HUES6 (cell line): ENCODE measurements around the gene SLC44A1.

Experiments used
- H3K27ac ChIP-seq: 2 replicates; pipeline ENCODE4 v1.7.0; 2013; ENCODE audit warnings: low read depth, mild to moderate bottlenecking, low read length, inconsistent platforms
- H3K27me3 ChIP-seq: 2 replicates; pipeline ENCODE4 v1.6.1; 2013; ENCODE audit warnings: low read length; ENCODE audit not compliant: control insufficient read depth, insufficient read depth
- H3K36me3 ChIP-seq: 2 replicates; pipeline ENCODE4 v1.6.1; 2013; ENCODE audit warnings: low read length; ENCODE audit not compliant: control insufficient read depth, insufficient read depth
- H3K4me1 ChIP-seq: 2 replicates; pipeline ENCODE4 v1.6.1; 2013; ENCODE audit warnings: low read length; ENCODE audit not compliant: control insufficient read depth, insufficient read depth
- H3K4me3 ChIP-seq: 2 replicates; pipeline ENCODE4 v1.5.1; 2013; ENCODE audit warnings: low read depth, low read length
- H3K9ac ChIP-seq: one replicate; pipeline ENCODE4 v1.6.1; 2013; ENCODE audit warnings: mild to moderate bottlenecking, low read length
- H3K9me3 ChIP-seq: 2 replicates; pipeline ENCODE4 v1.6.1; 2013; ENCODE audit warnings: low read depth, low read length; ENCODE audit not compliant: control insufficient read depth, insufficient read depth

Gene SLC44A1

GRCh38 chr9:105319202-105319813 is 74.9 kb downstream of the SLC44A1 start:
- no peak overlapping the region for H3K27ac ChIP-seq
- no peak overlapping the region for H3K4me3 ChIP-seq
- H3K27me3 ChIP-seq, result no peaks in the 10 kb centered on the region
- H3K9ac ChIP-seq, result no peak overlapping the region
- no peaks in the 10 kb centered on the region for H3K9me3 ChIP-seq
- no peaks in the 10 kb centered on the region; the same call in 1 of the 2 replicates for H3K36me3 ChIP-seq
- H3K4me1 ChIP-seq, result peaks cover 6% of the 10 kb centered on the region; the same call in 1 of the 2 replicates

- Histone ChIP-seq H3K27ac (no peak overlapping the region), H3K4me3 (no peak overlapping the region), H3K4me1 (no peaks in the 10 kb centered on the region), H3K9me3 (no peaks in the 10 kb centered on the region), H3K27me3 (no peaks in the 10 kb centered on the region), H3K36me3 (no peaks in the 10 kb centered on the region; the same call in 1 of the 2 replicates), H3K9ac (no peak overlapping the region)
These were observed 76.1 kb downstream of the SLC44A1 start for GRCh38 chr9:105320568-105320967.

- H3K27ac ChIP-seq, result no peak overlapping the region
- H3K4me1 ChIP-seq, result peaks cover 6% of the 10 kb centered on the region; the same call in 1 of the 2 replicates
- no peaks in the 10 kb centered on the region for H3K9me3 ChIP-seq
- H3K36me3 ChIP-seq, result no peaks in the 10 kb centered on the region
- H3K4me3 ChIP-seq, result no peak overlapping the region
- H3K27me3 ChIP-seq, result no peaks in the 10 kb centered on the region
- H3K9ac ChIP-seq, result no peak overlapping the region
These were observed 83.8 kb downstream of the SLC44A1 start for GRCh38 chr9:105328296-105328695.

GRCh38 chr9:105328872-105329718 is 84.6 kb downstream of the SLC44A1 start:
- Histone ChIP-seq H3K9ac (no peak overlapping the region), H3K4me3 (no peak overlapping the region), H3K4me1 (peaks cover 6% of the 10 kb centered on the region; the same call in 1 of the 2 replicates), H3K36me3 (no peaks in the 10 kb centered on the region), H3K27ac (no peak overlapping the region), H3K27me3 (no peaks in the 10 kb centered on the region), H3K9me3 (no peaks in the 10 kb centered on the region)

- Histone ChIP-seq H3K27ac (no peak overlapping the region), H3K9ac (no peak overlapping the region), H3K4me1 (peaks cover 6% of the 10 kb centered on the region; the same call in 1 of the 2 replicates), H3K9me3 (no peaks in the 10 kb centered on the region), H3K36me3 (no peaks in the 10 kb centered on the region), H3K27me3 (no peaks in the 10 kb centered on the region), H3K4me3 (no peak overlapping the region)
These were observed 85.2 kb downstream of the SLC44A1 start for GRCh38 chr9:105329719-105330062.

GRCh38 chr9:105330201-105330600 is 85.8 kb downstream of the SLC44A1 start:
- Histone ChIP-seq H3K27ac (no peak overlapping the region), H3K4me3 (no peak overlapping the region), H3K9ac (no peak overlapping the region), H3K36me3 (no peaks in the 10 kb centered on the region), H3K27me3 (no peaks in the 10 kb centered on the region), H3K9me3 (no peaks in the 10 kb centered on the region), H3K4me1 (peaks cover 6% of the 10 kb centered on the region; the same call in 1 of the 2 replicates)

GRCh38 chr9:105330755-105331154 is 86.3 kb downstream of the SLC44A1 start:
- no peak overlapping the region for H3K4me3 ChIP-seq
- H3K4me1 ChIP-seq, result peaks cover 6% of the 10 kb centered on the region; the same call in 1 of the 2 replicates
- no peaks in the 10 kb centered on the region for H3K9me3 ChIP-seq
- H3K36me3 ChIP-seq, result peaks cover 4% of the 10 kb centered on the region; the same call in 1 of the 2 replicates
- H3K9ac ChIP-seq, result no peak overlapping the region
- H3K27me3 ChIP-seq, result no peaks in the 10 kb centered on the region
- no peak overlapping the region for H3K27ac ChIP-seq

- Histone ChIP-seq H3K9me3 (no peaks in the 10 kb centered on the region), H3K4me3 (no peak overlapping the region), H3K9ac (no peak overlapping the region), H3K4me1 (peaks cover 6% of the 10 kb centered on the region; the same call in 1 of the 2 replicates), H3K36me3 (peaks cover 4% of the 10 kb centered on the region), H3K27me3 (no peaks in the 10 kb centered on the region), H3K27ac (no peak overlapping the region)
These were observed 86.7 kb downstream of the SLC44A1 start for GRCh38 chr9:105331160-105331559.

GRCh38 chr9:105331755-105332154 is 87.3 kb downstream of the SLC44A1 start:
- Histone ChIP-seq H3K27me3 (no peaks in the 10 kb centered on the region), H3K9ac (no peak overlapping the region), H3K4me1 (peaks cover 6% of the 10 kb centered on the region; the same call in 1 of the 2 replicates), H3K27ac (no peak overlapping the region), H3K36me3 (peaks cover 10% of the 10 kb centered on the region), H3K4me3 (no peak overlapping the region), H3K9me3 (no peaks in the 10 kb centered on the region)

GRCh38 chr9:105332471-105332870 is 88.0 kb downstream of the SLC44A1 start:
- Histone ChIP-seq H3K27ac (no peak overlapping the region), H3K9me3 (no peaks in the 10 kb centered on the region), H3K4me3 (no peak overlapping the region), H3K4me1 (peaks cover 6% of the 10 kb centered on the region; the same call in 1 of the 2 replicates), H3K27me3 (no peaks in the 10 kb centered on the region), H3K36me3 (peaks cover 15% of the 10 kb centered on the region), H3K9ac (no peak overlapping the region)

GRCh38 chr9:105333076-105333475 is 88.6 kb downstream of the SLC44A1 start:
- H3K4me1 ChIP-seq, result 0 out of 2 replicates have a peak, but pooled peaks cover 6% of the 10 kb centered on the region
- H3K27ac ChIP-seq, result no peak overlapping the region

More at GRCh38 chr9:105333076-105333475, 88.6 kb downstream of the SLC44A1 start:
- H3K9me3 ChIP-seq, result no peaks in the 10 kb centered on the region
- H3K36me3 ChIP-seq, result peaks cover 15% of the 10 kb centered on the region
- no peaks in the 10 kb centered on the region for H3K27me3 ChIP-seq
- no peak overlapping the region for H3K4me3 ChIP-seq
- H3K9ac ChIP-seq, result no peak overlapping the region
